HG03175 (cell line): Measurements from ENCODE around the gene WFIKKN1.

Source experiments
- ATAC-seq: cut with Tn5 transposase; IDR thresholded peaks from one replicate; pipeline ENCODE4 v1.9.1; 2021; ENCODE audit warnings: mild to moderate bottlenecking, moderate library complexity; ENCODE audit not compliant: unreplicated experiment

Gene WFIKKN1

GRCh38 chr16:636206-637080 lies 5.7 kb downstream of the WFIKKN1 start, which contains the start of gene METTL26:
METTL26 (minus strand) TSS chr16:636305; CDS start chr16:636290, 15 bp downstream.
- ATAC-seq: peak; percentile 81

GRCh38 chr16:637081-638018 lies 6.6 kb downstream of the WFIKKN1 start:
- no peak for ATAC-seq

GRCh38 chr16:638034-638543 lies 7.3 kb downstream of the WFIKKN1 start:
- no peak for ATAC-seq

GRCh38 chr16:638836-639235 lies 8.1 kb downstream of the WFIKKN1 start:
- ATAC-seq: no peak

GRCh38 chr16:640614-641013 lies 9.8 kb downstream of the WFIKKN1 start:
- ATAC-seq: no peak

GRCh38 chr16:641326-642188 lies 10.8 kb downstream of the WFIKKN1 start, which contains the start of gene MCRIP2:
MCRIP2 (plus strand) TSS chr16:641828; CDS start chr16:641992, 164 bp downstream.
- ATAC-seq: peak; percentile 51

GRCh38 chr16:642189-643049 lies 11.6 kb downstream of the WFIKKN1 start:
- ATAC-seq: peak; percentile 49

- no peak for ATAC-seq
Measured at GRCh38 chr16:643050-643368, 12.2 kb downstream of the WFIKKN1 start.

GRCh38 chr16:644556-644955 lies 13.8 kb downstream of the WFIKKN1 start:
- ATAC-seq: no peak

GRCh38 chr16:645852-646678 lies 15.3 kb downstream of the WFIKKN1 start:
- ATAC-seq: no peak

GRCh38 chr16:646679-647172 lies 15.9 kb downstream of the WFIKKN1 start:
- ATAC-seq: no peak

- no peak for ATAC-seq
Measured at GRCh38 chr16:647173-647902, 16.6 kb downstream of the WFIKKN1 start.

- ATAC-seq: no peak
Measured at GRCh38 chr16:648071-648780, 17.4 kb downstream of the WFIKKN1 start.

GRCh38 chr16:648781-649589 lies 18.2 kb downstream of the WFIKKN1 start, which contains the start of gene WDR90:
WDR90 (plus strand) TSS chr16:649365; CDS start chr16:649417, 52 bp downstream.
- peak; percentile 88 for ATAC-seq

GRCh38 chr16:649631-650030 lies 18.8 kb downstream of the WFIKKN1 start:
- peak; percentile 26 for ATAC-seq

- ATAC-seq: no peak
Measured at GRCh38 chr16:651844-652243, 21.1 kb downstream of the WFIKKN1 start.
